NCI-H345 treated with DMSO at 0.1 percent for 48 hours (cell line): ENCODE measurements around the gene XRN1.
"Not testable (repeated sequence)": the region's sequence is repeated elsewhere in the genome, so short reads cannot be mapped to it uniquely, and the experiment has no call there.

Source experiments
- DNase-seq: peaks from one replicate; lab custom pipeline; 2025; ENCODE audit not compliant: unreplicated experiment; lab: John Stamatoyannopoulos, UW

XRN1 gene

GRCh38 chr3:142447852-142448823 is at the start of gene XRN1:
Gene XRN1, minus strand, starts transcription at chr3:142448037. Its CDS starts 93 bp downstream, at chr3:142447944.
- peak; percentile 73 for DNase-seq

GRCh38 chr3:142495103-142495502 is 47.3 kb upstream of the XRN1 start:
- DNase-seq: no peak

GRCh38 chr3:142492184-142492583 is 44.3 kb upstream of the XRN1 start:
- DNase-seq: no peak

GRCh38 chr3:142489572-142490323 is 41.9 kb upstream of the XRN1 start:
- no peak for DNase-seq

- DNase-seq: no peak
Measured at GRCh38 chr3:142484912-142485435, 37.1 kb upstream of the XRN1 start.

GRCh38 chr3:142481196-142481595 is 33.4 kb upstream of the XRN1 start:
- no peak for DNase-seq

- DNase-seq: no peak
Measured at GRCh38 chr3:142470826-142471225, 23.0 kb upstream of the XRN1 start.

- no peak for DNase-seq
Measured at GRCh38 chr3:142468456-142468855, 20.6 kb upstream of the XRN1 start.

GRCh38 chr3:142467768-142468167 is 19.9 kb upstream of the XRN1 start:
- no peak for DNase-seq

- DNase-seq: no peak
Measured at GRCh38 chr3:142460689-142461088, 12.9 kb upstream of the XRN1 start.

- no peak for DNase-seq
Measured at GRCh38 chr3:142459929-142460328, 12.1 kb upstream of the XRN1 start.

GRCh38 chr3:142459096-142459495 is 11.3 kb upstream of the XRN1 start:
- no peak for DNase-seq

- DNase-seq: no peak
Measured at GRCh38 chr3:142450881-142451280, 3.0 kb upstream of the XRN1 start.

GRCh38 chr3:142450189-142450588 is 2.4 kb upstream of the XRN1 start:
- DNase-seq: no peak

- peak; percentile 23 for DNase-seq
Measured at GRCh38 chr3:142447301-142447851, 461 bp downstream of the XRN1 start.

- no peak for DNase-seq
Measured at GRCh38 chr3:142445816-142446254, 2.0 kb downstream of the XRN1 start.

- no peak for DNase-seq
Measured at GRCh38 chr3:142444343-142444742, 3.5 kb downstream of the XRN1 start.

- DNase-seq: not testable (repeated sequence)
Measured at GRCh38 chr3:142443060-142443459, 4.8 kb downstream of the XRN1 start.

GRCh38 chr3:142439499-142440220 is 8.2 kb downstream of the XRN1 start:
- DNase-seq: not testable (repeated sequence)

GRCh38 chr3:142438096-142438495 is 9.7 kb downstream of the XRN1 start:
- not testable (repeated sequence) for DNase-seq
